IMR-90 (cell line): ENCODE data around the gene TMEM131L. TPM values are rescaled to one million over a fixed set of nuclear protein-coding genes. Genes with fewer than 3 reads are reported as not detected.

Experiments
- ATAC-seq: fragments of 200-7000 bp; cut with Tn5 transposase; 2 replicates; pipeline ENCODE4 v1.9.1; 2020; ENCODE audit warnings: low read depth, mild to moderate bottlenecking, moderate library complexity
- BruUV-seq: library from RNA; stranded (reverse); fragments of 400-500 nt; replicated peaks from 2 replicates; lab custom pipeline; 2021; lab: Mats Ljungman, UMichigan
- CTCF ChIA-PET: fragments of 300-600 bp; formaldehyde crosslinking; extraction: SDS; loops from one replicate; lab custom pipeline; 2021; ENCODE audit warnings: antibody characterized with exemption; lab: Yijun Ruan, JAX
- POLR2A ChIA-PET: fragments of 300-600 bp; sonication (Branson Sonifier 250); formaldehyde crosslinking; loops from one replicate; lab custom pipeline; 2022; ENCODE audit warnings: antibody characterized with exemption; ENCODE audit not compliant: unreplicated experiment; lab: Charles Lee
- DNase-seq: peaks from one replicate; pipeline ENCODE4 v3.0.0; 2013
- H2AFZ ChIP-seq: replicated peaks from 2 replicates; pipeline ENCODE3; 2013; ENCODE audit warnings: low read length, mild to moderate bottlenecking; ENCODE audit not compliant: poor library complexity
- H2AK5ac ChIP-seq: 2 replicates; pipeline ENCODE4 v1.6.1; 2013; ENCODE audit warnings: low read depth, low read length, inconsistent platforms
- H2AK9ac ChIP-seq: replicated peaks from 2 replicates; pipeline ENCODE3; 2013; ENCODE audit warnings: mild to moderate bottlenecking, low read depth, low read length, moderate library complexity; ENCODE audit not compliant: poor library complexity
- H2BK120ac ChIP-seq: 2 replicates; pipeline ENCODE4 v1.6.1; 2013; ENCODE audit warnings: low read depth, low read length, inconsistent platforms
- H2BK15ac ChIP-seq: 3 replicates; pipeline ENCODE4 v1.6.1; 2013; ENCODE audit warnings: low read depth, low read length, inconsistent platforms
- H2BK20ac ChIP-seq: 2 replicates; pipeline ENCODE4 v1.6.1; 2013; ENCODE audit warnings: low read depth, mild to moderate bottlenecking, inconsistent platforms, low read length, moderate library complexity
- H2BK5ac ChIP-seq: 2 replicates; pipeline ENCODE4 v1.6.1; 2013; ENCODE audit warnings: mild to moderate bottlenecking, low read depth, low read length, inconsistent platforms; ENCODE audit not compliant: poor library complexity, severe bottlenecking
- H3K14ac ChIP-seq: replicated peaks from 2 replicates; pipeline ENCODE4 v1.6.1; 2013; ENCODE audit warnings: low read depth, low read length, inconsistent platforms
- H3K18ac ChIP-seq: 2 replicates; pipeline ENCODE4 v1.6.1; 2013; ENCODE audit warnings: low read depth, low read length, control low read depth
- H3K23ac ChIP-seq: 2 replicates; pipeline ENCODE4 v1.6.1; 2013; ENCODE audit warnings: low read depth, low read length, inconsistent platforms
- H3K27ac ChIP-seq: 2 replicates; pipeline ENCODE4 v1.5.1; 2013; ENCODE audit warnings: mild to moderate bottlenecking, control low read depth, low read length; ENCODE audit not compliant: insufficient read depth
- H3K27me3 ChIP-seq: 2 replicates; pipeline ENCODE4 v1.6.1; 2013; ENCODE audit warnings: low read length; ENCODE audit not compliant: control insufficient read depth, insufficient read depth
- H3K36me3 ChIP-seq: 2 replicates; pipeline ENCODE4 v1.6.1; 2013; ENCODE audit warnings: low read length, mixed read lengths; ENCODE audit not compliant: control insufficient read depth, insufficient read depth
- H3K4ac ChIP-seq: 2 replicates; pipeline ENCODE4 v1.6.1; 2013; ENCODE audit warnings: low read depth, low read length, inconsistent platforms
- H3K4me1 ChIP-seq: 2 replicates; pipeline ENCODE4 v1.6.1; 2013; ENCODE audit warnings: low read length, mixed read lengths; ENCODE audit not compliant: control insufficient read depth, insufficient read depth
- H3K4me2 ChIP-seq: 2 replicates; pipeline ENCODE4 v1.6.1; 2013; ENCODE audit warnings: low read depth, mild to moderate bottlenecking, control low read depth, low read length, moderate library complexity
- H3K4me3 ChIP-seq: 2 replicates; pipeline ENCODE4 v1.5.1; 2013; ENCODE audit warnings: low read depth, mild to moderate bottlenecking, control low read depth, low read length, moderate library complexity; ENCODE audit not compliant: insufficient read depth
- H3K56ac ChIP-seq: 2 replicates; pipeline ENCODE4 v1.6.1; 2013; ENCODE audit warnings: low read length, inconsistent platforms; ENCODE audit not compliant: insufficient read depth; ENCODE audit errors: extremely low read depth
- H3K79me1 ChIP-seq, 2 experiments: 2 replicates each; pipeline ENCODE4 v1.6.1; 2013; ENCODE audit warnings: low read length in 2 of 2, inconsistent platforms in 1 of 2, low read depth in 1 of 2
- H3K9ac ChIP-seq: 2 replicates; pipeline ENCODE4 v1.6.1; 2013; ENCODE audit warnings: low read depth, low read length, control low read depth
- H3K9me1 ChIP-seq: 2 replicates; pipeline ENCODE4 v1.6.1; 2013; ENCODE audit warnings: low read length, inconsistent platforms; ENCODE audit not compliant: insufficient read depth
- H3K9me3 ChIP-seq: 2 replicates; pipeline ENCODE4 v1.6.1; 2013; ENCODE audit warnings: low read length; ENCODE audit not compliant: control insufficient read depth, insufficient read depth
- H4K20me1 ChIP-seq: 2 replicates; pipeline ENCODE4 v1.6.1; 2013; ENCODE audit warnings: low read length, inconsistent platforms; ENCODE audit not compliant: insufficient read depth
- H4K5ac ChIP-seq: 2 replicates; pipeline ENCODE4 v1.6.1; 2013; ENCODE audit warnings: mild to moderate bottlenecking, low read depth, low read length, control low read depth
- H4K8ac ChIP-seq, 2 experiments: 2 replicates each; pipeline ENCODE4 v1.6.1; 2013; ENCODE audit warnings: low read depth in 2 of 2, low read length in 2 of 2, control low read depth in 1 of 2, inconsistent platforms in 1 of 2
- H4K91ac ChIP-seq: 2 replicates; pipeline ENCODE4 v1.6.1; 2013; ENCODE audit warnings: low read depth, low read length, inconsistent platforms; ENCODE audit not compliant: insufficient read depth
- CHD1 ChIP-seq: IDR thresholded peaks from 2 replicates; pipeline ENCODE4 v1.6.1; 2012; ENCODE audit warnings: low read depth, low read length, improper control_type of control experiment
- WGBS, 2 experiments: methylation state at CpG; one replicate each; pipeline versions ENCODE4 v1.1.5 to v1.1.7; 2013; ENCODE audit warnings: missing lambda C conversion rate in 2 of 2; ENCODE audit not compliant: insufficient read length in 1 of 2; ENCODE audit errors: extremely low coverage in 2 of 2; 5-methylcytosine and 5-hydroxymethylcytosine counted together
- dilution Hi-C: fragments of 300-500 bp; cut with HindIII; formaldehyde crosslinking; loops from one replicate; pipeline ENCODE4 v1.14.3; 2018; ENCODE audit warnings: low sequenced_read_pairs; ENCODE audit not compliant: unreplicated experiment
- in situ Hi-C: fragments of 300-500 bp; cut with MboI; formaldehyde crosslinking; loops from 3 replicates; pipeline ENCODE4 v1.14.3; 2019; ENCODE audit warnings: low sequenced_read_pairs, inconsistent platforms, mixed read lengths
- intact Hi-C: fragments of 100-400 bp; cut with micrococcal nuclease; formaldehyde crosslinking; loops from 2 replicates; pipeline ENCODE4 v1.10.0; 2022
- polyA plus RNA-seq, 3 experiments: library from polyadenylated mRNA; depleted of rRNA; stranded (reverse); fragments of >200 nt; gene quantifications; 2 replicates each; pipeline ENCODE4 v1.2.3, GENCODE V29; 2012; ENCODE audit warnings: low replicate concordance in 1 of 3
- total RNA-seq: library from RNA; depleted of rRNA; stranded (reverse); fragments of >200 nt; gene quantifications from 2 replicates; pipeline ENCODE4 v1.2.3, GENCODE V29; 2012

The TMEM131L gene
- total and polyA plus RNA-seq, 2 of the 4 experiments (the other 2 are of a cell fraction) = 8.4 to 23.8 TPM

- Histone ChIP-seq H2BK120ac (no peak overlapping the region), H3K4me1 (no peaks in the 10 kb centered on the region), H2AFZ (no peak overlapping the region), H3K4me2 (no peak overlapping the region), H2BK20ac (no peak overlapping the region), H4K20me1 (no peaks in the 10 kb centered on the region), H4K91ac (no peak overlapping the region), H2BK5ac (no peak overlapping the region), H3K56ac (no peak overlapping the region), H3K18ac (no peak overlapping the region), H2AK5ac (no peak overlapping the region), H2AK9ac (no peak overlapping the region), H3K36me3 (no peaks in the 10 kb centered on the region), H3K23ac (no peak overlapping the region), H3K14ac (no peak overlapping the region), H3K9me3 (no peaks in the 10 kb centered on the region), H2BK15ac (no peak overlapping the region), H3K27ac (no peak overlapping the region), H3K27me3 (no peaks in the 10 kb centered on the region), H3K9me1 (no peaks in the 10 kb centered on the region), H3K4me3 (no peak overlapping the region), H4K5ac (no peak overlapping the region), H3K79me1 (no peaks in the 10 kb centered on the region), H4K8ac (no peak overlapping the region), H3K9ac (no peak overlapping the region), H3K4ac (no peak overlapping the region)
- no peak for DNase-seq
- ChIA-PET CTCF (no interaction called here), POLR2A (no interaction called here)
- TF ChIP-seq CHD1 = no peak
- no peak for ATAC-seq
- in situ Hi-C loops (no loop called here), intact Hi-C loops (no loop called here), dilution Hi-C loops (no loop called here)
- WGBS, 2 experiments = no CpG with 5 or more reads among the region's 13 CpGs
- BruUV-seq = no TSS peak
Observed at GRCh38 chr4:153438916-153439756, 27.0 kb upstream of the TMEM131L start.
